Transverse colon (tissue), 4 donors: ENCODE results near the gene NRP1.

Experiments
- EP300 ChIP-seq: sonication (generic); formaldehyde crosslinking; IDR thresholded peaks from one replicate; pipeline ENCODE4 v1.6.1; 2017; ENCODE audit warnings: antibody characterized with exemption, low read depth
- POLR2A ChIP-seq: fragments of 450-650 bp; IDR thresholded peaks from one replicate; pipeline ENCODE4 v1.6.1; 2016; ENCODE audit warnings: antibody characterized with exemption, mild to moderate bottlenecking, moderate library complexity
- POLR2AphosphoS5 ChIP-seq, 3 donors: sonication (generic); formaldehyde crosslinking; IDR thresholded peaks; one replicate each; pipeline ENCODE4 v1.6.1; 2016; ENCODE audit warnings: antibody characterized with exemption in 3 of 3
- TF ChIP-seq, protein P1 (sequence below), 5 experiments: fragments of 200-600 bp in 3 of 5; fragments of 450-650 bp in 2 of 5; sonication (generic) in 3 of 5; IDR thresholded peaks; 1 replicate in 2 of 5; 2 replicates in 3 of 5; pipeline ENCODE4 v1.5.1; 2016 to 2017; ENCODE audit warnings: antibody characterized with exemption in 5 of 5, inconsistent platforms in 3 of 5, mild to moderate bottlenecking in 2 of 5, moderate library complexity in 1 of 5

DNA sequence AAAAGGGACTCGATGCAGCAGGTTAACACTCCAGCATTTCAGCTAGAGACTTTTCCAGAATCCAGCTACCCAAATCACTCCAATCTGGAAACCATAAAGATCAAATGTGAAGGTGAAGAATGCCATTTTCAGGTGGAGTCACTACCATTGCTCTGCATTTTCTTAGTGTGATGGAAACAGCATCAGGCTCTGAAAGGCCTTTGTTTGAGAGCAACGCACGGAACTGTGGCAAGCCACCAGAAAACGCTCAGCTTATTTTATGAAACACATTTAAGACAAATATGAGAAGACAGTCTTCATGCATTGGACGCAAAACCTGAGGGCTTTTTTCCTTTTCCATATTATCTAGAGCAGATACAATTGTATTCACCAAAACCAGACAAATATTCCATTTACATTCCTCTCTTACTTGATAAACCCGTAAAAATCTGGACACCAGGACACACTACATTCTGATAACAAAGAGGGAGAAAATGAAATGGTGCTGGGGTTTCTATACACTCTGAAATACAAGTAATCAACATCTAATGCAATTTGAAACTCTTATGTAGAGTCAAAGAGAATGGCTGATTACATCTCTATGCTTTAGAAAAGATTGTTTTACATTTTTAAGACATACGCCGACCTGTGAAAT lies 99.1 kb downstream of the NRP1 start:
- TF ChIP-seq EP300 (no peak), POLR2A (no peak), POLR2AphosphoS5 (IDR thresholded peaks at IDR 0.05) (no peak)
- TF ChIP-seq, protein P1, sequence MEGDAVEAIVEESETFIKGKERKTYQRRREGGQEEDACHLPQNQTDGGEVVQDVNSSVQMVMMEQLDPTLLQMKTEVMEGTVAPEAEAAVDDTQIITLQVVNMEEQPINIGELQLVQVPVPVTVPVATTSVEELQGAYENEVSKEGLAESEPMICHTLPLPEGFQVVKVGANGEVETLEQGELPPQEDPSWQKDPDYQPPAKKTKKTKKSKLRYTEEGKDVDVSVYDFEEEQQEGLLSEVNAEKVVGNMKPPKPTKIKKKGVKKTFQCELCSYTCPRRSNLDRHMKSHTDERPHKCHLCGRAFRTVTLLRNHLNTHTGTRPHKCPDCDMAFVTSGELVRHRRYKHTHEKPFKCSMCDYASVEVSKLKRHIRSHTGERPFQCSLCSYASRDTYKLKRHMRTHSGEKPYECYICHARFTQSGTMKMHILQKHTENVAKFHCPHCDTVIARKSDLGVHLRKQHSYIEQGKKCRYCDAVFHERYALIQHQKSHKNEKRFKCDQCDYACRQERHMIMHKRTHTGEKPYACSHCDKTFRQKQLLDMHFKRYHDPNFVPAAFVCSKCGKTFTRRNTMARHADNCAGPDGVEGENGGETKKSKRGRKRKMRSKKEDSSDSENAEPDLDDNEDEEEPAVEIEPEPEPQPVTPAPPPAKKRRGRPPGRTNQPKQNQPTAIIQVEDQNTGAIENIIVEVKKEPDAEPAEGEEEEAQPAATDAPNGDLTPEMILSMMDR (IDR thresholded peaks at IDR 0.05), result no peak
